NCI-H1436 treated with DMSO at 0.1 percent for 48 hours (cell line): ENCODE data around the gene TCERG1L.
A peak's percentile ranks its signal among the peaks of the same experiment; 100 is the strongest.
"Not testable (repeated sequence)": the region's sequence is repeated elsewhere in the genome, so short reads cannot be mapped to it uniquely, and the experiment has no call there.

Experiments used
- DNase-seq: peaks from one replicate; lab custom pipeline; 2025; lab: John Stamatoyannopoulos, UW

The TCERG1L gene

DNA sequence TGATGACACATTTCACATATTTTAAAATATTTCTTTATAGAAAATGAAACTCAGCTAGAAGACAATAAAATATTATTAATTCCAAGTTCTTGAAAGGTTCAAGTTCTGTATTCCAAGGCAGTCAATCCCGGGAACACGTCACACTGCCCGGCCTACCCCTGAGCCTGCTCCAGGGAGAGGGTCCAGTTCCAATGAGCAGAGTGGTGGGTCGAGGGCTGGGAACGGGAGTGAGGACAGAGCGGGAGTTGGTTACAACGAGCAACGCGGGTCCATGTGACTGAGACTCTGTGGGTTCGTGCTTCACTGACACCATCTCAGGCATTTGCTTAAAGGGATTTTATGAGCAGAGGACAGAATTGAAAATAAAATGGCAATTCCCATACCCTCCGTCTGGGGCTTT, 209.4 kb downstream of the TCERG1L start:
- DNase-seq: no peak

- not testable (repeated sequence) for DNase-seq
Observed at GRCh38 chr10:131100418-131101410, 210.8 kb downstream of the TCERG1L start.

DNA sequence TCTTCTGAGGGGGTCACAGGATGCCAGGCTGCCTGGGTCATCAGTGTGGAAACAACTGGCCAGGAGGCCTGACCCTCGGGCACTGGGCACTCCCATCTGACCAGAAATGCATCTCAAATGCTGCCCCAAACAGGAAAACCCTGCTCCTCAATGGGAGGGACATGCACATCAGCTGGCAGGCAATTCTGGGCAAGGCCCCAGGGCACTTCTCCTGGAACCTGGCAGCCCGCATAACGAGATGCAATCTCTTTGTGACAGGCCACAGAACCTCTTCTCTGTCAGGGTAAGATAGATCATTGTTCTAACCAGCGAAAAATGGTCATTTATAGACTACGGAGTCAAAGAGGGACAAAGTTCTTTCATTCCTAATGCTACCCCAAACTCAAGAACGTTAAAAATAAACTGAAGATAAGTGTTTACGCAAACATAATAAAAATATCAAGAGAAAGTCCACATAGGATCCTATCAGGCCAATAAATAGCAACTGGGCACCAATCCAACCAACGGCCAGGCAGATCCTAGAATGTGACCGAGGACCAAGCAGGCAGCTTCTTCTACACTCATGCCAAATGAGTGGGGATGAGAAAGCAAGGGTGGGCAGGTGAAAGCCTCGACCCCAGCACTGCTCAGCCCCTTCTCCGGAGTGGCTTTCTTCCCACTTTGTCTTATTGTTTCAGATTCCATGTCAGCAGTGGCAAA, 212.3 kb downstream of the TCERG1L start:
- DNase-seq: no peak

- DNase-seq: no peak
Observed at GRCh38 chr10:131098416-131098952, 213.0 kb downstream of the TCERG1L start.

DNA sequence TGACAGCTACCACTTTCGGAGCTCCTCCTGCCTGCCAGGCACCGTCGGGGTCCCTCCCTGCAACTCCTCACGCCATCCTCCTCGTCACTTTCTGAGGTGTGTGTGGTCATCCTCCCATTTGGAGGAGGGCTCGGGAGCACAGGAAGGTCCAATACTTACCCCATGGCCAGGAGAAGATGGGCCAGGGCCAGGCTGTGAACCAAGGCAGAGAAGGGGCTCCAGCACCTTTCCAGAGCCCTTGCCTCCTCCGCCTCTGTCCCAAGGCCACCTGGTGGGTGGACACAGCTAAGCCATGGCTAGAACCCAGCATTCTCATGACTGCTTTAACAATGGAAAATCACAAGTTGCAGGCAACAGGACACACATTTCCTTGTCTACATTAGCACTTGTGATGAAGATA, 215.5 kb downstream of the TCERG1L start:
- DNase-seq: no peak

- no peak for DNase-seq
Observed at GRCh38 chr10:131095313-131095580, 216.3 kb downstream of the TCERG1L start.

DNA sequence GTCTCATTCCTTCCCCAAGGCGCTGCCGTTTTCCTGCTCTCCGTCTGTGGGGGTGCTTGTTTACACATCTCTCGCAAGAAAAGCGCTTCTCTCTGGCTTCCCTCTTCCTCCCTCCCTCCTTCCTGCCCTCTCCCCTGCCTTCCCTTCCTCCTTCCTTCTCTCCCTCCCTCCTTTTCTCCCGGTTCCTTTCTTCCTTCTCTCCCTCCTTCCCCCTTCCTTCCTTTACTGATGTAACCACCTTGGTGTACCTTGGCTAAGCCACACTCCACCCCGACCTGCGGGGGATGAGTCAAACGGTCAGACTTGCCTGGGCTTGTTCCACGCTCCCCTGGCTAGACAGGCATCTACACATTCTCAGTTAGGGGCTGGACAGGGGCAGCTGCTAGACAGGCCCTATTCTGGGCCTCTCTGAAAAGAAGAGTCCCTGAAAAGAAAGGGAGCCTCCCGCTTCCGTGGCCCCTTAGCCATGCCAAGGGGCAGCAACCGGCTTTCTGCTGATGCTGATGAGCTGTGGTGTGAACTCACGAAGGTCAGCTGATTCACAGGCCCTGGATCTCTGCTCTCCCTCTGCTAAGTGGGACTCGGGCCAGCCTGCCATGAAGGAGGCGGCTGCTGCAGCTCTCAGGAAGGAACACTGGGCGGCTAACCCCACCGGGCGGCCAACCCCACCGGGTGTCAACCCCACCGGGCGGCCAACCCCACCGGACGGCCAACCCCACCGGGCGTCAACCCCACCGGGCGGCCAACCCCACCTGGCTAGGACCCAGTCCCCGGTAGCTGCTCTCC, 216.8 kb downstream of the TCERG1L start:
- DNase-seq: no peak

DNA sequence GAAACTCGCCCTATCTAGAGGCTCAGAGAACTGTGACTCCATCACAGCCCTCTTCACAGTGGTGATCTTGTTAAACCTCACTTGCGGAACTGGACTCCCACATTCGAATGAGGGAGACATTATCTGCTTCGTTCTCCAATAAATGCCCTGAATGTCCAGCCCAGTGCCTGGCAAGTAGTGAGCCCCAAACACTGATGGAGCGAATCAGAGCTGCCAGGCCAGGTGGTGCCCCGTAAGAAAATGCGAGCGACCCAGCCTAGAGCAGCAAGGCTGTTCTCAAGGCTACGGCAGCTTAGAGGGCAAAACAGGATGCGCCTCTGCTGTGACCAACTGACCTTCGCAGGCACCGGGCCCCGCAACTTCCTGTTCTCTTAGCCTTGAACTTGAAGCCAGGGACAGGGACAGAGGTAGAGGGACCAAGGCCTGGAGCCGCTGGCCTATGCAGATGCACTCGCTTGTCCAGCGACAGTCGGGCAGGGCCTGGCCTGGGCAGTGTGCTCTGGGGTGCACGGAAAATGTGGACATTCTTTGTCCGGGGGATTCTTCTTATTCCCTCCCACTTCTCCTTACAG, 217.6 kb downstream of the TCERG1L start:
- DNase-seq: no peak

- DNase-seq: no peak
Observed at GRCh38 chr10:131093346-131093745, 218.2 kb downstream of the TCERG1L start.

- DNase-seq: no peak
Observed at GRCh38 chr10:131092876-131093275, 218.6 kb downstream of the TCERG1L start.

DNA sequence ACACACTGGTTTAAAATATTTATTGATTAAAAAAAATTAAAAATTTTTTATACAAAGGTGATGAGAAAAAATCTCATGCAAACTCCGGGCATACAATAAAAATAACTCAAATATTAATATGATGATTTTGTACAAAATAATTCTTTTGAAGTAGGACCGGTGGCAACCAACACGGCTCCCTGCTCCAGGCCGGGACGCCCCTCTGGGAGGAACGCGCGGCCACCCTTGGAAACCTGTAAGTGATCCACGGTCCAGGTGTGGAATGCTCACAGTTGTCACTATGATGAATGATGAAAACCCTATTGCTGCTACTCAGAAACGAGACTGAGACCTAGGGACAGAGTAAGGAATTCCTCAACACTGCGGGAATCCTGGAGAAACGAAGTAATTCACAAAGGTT, 219.1 kb downstream of the TCERG1L start:
- DNase-seq: no peak

DNA sequence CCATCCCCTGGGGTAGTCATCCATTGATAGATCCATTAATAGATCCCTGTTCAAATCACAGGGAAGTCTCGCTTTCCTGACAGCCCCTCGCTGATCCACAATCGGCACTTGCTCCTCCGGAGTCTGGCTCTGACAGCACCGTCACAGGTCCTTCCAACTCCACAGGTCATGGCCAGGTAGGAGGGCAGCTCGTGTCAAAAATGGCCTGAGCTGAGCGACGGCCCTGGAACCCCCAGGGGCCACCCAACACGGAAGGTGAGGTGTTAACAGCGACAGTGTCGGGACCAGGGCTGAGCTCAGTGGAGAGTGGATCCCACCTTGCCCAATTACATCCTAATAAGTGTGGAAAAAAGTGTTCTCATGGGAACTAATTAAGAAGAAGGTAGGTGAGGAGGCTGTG, 219.8 kb downstream of the TCERG1L start:
- DNase-seq: no peak

DNA sequence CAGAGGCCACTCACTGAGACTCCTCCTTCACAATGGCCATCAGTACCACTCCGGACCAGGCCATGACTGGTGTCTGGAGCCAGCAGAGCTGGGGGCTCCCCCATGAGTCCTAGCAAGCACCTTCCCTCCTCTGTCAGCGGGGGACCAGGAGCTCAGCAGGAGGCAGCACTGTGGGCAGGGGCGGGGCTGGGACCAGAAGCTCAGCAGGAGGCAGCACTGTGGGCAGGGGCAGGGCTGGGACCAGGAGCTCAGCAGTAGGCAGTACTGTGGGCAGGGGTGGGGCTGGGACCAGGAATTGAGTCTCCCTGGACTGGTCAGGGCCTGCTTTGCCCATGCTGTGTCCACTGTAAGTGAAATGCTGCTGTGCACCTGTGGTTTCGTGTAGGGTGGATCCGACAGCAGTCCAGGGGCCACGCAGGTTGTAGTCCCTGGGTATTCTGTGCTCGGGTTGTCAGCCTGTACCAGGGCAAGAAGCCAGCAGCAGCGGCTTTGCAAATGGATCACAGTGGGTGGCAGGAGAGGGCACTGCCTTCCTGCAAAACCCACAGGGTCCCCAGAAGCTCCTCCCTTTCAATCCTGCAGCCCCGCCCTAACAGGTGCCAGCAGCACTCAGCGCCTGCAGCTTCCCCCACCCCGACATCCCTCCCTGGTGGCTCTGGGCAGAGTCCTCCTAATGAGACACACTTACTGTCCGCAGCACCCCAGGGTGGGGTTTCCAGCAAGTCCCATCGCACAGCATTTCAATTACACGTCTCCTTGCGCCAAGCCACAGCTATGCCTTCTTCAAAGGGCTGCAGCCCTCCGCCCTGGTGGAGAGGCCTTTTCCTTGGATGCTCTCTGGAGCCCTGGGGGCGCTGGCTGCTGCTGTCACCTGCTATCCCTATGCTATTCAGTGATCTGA, 220.5 kb downstream of the TCERG1L start:
- DNase-seq: peak; percentile 61

GRCh38 chr10:131089861-131090260, 221.7 kb downstream of the TCERG1L start:
- DNase-seq: no peak

GRCh38 chr10:131089150-131089549, 222.4 kb downstream of the TCERG1L start:
- no peak for DNase-seq

DNA sequence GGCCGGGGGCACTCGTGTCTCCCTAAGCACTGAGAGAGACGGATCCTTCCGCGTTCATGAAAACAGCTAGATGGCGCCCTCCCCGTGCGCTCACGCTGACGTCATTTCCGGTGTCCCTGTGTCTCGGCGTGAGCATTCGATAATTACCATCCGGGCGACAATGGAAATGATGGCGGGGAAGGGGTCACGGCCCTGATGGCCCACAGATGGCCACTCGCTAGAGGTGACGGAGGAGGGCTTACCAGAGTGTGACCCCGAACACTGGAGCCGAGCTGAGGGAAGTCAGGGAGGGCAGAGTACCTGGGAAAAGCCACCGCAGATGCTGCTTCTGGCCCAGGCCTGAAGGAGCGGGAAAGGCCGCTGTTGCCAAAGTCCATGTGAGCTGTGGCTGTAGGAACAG, 222.9 kb downstream of the TCERG1L start:
- no peak for DNase-seq

- no peak for DNase-seq
Observed at GRCh38 chr10:131087464-131088215, 223.9 kb downstream of the TCERG1L start.

DNA sequence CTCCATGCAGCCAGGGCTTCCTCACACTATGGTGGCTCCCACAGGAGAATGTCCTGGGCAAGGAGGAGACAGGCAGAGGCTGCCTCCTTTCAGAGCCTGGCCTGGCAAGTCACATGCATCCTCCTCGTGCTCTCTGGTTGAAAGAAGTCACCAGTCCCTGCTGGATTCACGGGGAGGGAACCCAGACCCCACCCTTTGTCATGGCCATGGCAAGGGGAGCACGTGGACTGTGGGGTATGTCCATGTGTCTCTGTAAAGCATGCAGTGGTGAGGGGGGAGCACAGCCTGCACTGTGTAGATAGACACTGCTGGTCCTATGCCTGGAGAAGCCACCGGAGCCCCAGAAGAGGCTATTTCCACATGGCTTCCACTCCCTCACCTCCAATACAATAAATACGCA, 225.0 kb downstream of the TCERG1L start:
- DNase-seq: no peak

- no peak for DNase-seq
Observed at GRCh38 chr10:131086094-131086493, 225.4 kb downstream of the TCERG1L start.
